NCI-H345 (cell line): ENCODE measurements around the gene NEU1.
"Not testable (repeated sequence)": the region's sequence is repeated elsewhere in the genome, so short reads cannot be mapped to it uniquely, and the experiment has no call there.

ENCODE experiments used
- DNase-seq: peaks from one replicate; lab custom pipeline; 2025; lab: John Stamatoyannopoulos, UW

Gene NEU1

GRCh38 chr6:31874084-31874670, 11.6 kb upstream of the NEU1 start:
- no peak for DNase-seq

- no peak for DNase-seq
Measured at GRCh38 chr6:31871046-31871659, 8.5 kb upstream of the NEU1 start.

DNA sequence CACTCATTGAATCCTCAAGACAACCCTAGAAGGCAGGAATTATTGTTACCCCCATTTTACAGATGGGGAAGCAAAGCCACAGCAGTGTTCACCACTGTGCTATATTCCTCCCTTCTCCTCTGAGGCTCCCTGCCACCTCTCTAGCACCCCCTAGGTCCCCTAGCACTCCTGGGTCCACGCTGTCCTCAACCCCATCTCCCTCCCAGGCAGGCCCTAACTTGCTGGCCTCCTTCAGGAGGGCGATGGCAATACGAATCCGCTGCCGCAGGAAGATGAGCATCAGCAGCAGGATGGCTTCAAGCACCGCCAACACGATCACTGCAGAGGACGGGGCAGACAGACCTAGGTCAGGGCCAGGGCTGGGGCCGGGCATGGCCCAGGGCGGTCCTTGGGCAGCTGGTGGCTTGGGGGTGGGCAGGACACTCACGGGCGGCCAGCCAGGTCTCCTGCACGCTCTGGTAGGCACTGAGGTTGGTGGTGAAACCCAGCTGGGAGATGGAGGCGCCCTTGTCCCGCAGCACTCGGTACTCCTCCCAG, 7.8 kb upstream of the NEU1 start:
- DNase-seq: no peak

DNA sequence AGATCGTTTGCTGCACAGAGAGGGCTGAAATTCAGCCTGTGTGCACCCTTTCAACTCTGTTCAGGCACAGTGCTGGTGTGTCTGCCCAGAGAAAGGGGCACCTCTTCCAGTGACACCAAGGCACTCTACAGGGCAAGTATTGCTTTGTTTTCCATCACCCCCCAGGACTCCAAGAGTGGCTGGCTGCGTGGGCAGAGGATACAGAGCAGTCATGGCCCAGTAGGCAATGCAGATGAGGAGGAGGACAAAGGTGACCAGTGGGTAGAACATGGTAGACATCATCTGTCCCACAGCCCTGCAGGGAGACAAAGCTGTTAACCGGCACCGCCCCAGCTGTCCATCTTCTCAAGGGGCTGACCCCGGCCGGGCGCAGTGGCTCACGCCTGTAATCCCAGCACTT, 6.7 kb upstream of the NEU1 start:
- DNase-seq: no peak

GRCh38 chr6:31868658-31868971, 6.0 kb upstream of the NEU1 start:
- DNase-seq: not testable (repeated sequence)

DNA sequence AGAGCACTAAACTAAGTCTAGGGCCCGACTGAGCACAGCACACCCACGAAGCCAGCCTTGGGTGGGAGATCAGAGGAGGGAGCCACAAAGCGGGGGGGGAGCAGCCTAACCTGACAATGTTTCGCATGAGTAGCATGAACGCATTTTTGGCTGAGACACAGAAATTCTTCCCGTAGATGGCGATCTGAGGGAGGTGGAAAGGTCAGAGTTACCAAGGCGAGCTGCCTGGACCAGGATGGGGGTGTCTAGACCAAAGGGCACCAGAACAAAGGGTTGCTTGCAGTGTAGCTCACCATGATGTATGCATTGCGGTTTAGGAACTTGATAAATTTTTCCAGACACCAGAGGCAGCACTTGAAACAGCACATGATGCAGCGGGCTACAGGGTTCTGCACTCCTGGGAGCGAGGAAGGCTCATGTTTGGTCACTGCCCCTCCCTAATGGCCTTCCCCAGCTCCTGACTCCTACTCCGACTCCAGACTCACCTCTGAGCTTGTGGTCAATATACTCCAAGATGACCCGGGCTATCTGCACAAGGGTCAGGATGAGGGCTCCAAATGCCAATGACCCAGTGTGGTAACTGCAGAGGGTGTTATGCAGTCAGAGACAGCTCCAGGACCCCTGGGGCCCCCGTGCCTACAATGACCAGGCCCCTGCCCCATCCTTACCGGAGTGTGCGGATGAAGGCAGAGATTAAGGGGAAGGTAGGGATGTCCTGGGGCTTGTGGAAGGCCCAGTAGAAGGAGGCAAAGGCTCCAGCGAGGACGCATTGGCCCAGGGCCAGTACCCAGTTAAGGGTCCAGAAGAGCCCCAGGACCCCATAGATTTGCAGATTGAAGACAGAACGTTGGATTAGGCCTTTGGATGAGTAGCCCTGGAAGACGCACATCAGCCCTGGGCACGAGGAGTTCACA, 2.8 kb upstream of the NEU1 start:
- DNase-seq: no peak

- no peak for DNase-seq
Measured at GRCh38 chr6:31864818-31865204, 2.2 kb upstream of the NEU1 start.

- DNase-seq: not testable (repeated sequence)
Measured at GRCh38 chr6:31864123-31864562, 1.5 kb upstream of the NEU1 start.

DNA sequence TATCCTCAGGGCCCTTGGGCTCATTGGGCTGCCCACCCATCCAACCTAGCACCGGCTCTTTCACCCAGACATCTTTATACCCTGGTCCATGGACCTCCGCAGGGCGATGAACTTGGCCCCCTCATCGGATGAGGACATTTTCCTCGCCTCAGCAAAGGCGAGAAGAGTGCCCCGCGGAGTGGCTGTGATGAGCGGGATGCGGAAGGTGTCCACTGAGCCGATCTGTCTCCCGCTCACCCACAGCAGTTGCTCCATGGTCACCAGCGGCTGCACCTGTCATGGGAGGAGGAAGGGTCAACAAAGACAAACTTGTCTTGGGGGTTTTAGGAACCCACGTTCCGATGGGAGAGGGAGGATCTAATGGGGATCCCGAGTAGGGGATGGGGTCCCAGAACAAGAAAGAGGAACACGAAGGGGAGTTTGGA, 690 bp downstream of the NEU1 start:
- no peak for DNase-seq

DNA sequence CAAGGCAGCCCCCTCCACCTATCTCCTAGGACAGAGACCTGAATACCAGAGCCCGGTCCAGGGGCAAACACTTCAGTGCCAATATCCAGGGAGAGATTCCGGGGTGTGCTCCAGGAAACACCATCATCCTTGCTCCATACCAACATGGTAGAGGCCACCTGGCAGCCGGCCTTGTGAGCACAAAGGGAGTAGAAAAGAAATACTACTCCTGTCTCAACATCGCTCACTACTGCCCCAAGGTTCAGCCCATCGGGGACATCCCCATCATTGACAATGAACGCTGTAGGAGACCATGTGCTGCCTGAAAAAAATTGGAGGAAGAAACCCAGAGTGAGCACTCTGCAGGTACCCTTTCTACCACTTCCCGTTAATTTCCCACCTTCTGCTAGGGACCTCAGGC, 1.5 kb downstream of the NEU1 start:
- DNase-seq: no peak

DNA sequence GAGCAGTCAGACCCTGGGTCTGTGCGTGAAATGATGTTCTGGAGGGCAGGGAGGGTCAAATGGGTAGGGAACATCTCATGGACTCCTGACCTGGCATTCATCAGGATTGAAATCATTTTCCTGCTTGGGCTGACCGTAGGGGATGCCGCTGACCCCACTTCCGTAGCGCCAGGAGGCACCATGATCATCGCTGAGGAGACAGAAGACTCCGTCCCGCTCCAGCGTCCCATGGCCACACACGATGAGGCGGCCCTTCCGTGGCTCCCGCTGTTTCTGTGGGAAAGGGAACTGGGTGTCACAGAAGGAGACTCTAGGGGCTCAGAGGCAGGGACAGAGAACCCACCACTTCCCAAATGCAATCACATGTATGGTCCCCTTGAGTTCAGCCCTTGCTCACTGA, 2.3 kb downstream of the NEU1 start:
- no peak for DNase-seq

DNA sequence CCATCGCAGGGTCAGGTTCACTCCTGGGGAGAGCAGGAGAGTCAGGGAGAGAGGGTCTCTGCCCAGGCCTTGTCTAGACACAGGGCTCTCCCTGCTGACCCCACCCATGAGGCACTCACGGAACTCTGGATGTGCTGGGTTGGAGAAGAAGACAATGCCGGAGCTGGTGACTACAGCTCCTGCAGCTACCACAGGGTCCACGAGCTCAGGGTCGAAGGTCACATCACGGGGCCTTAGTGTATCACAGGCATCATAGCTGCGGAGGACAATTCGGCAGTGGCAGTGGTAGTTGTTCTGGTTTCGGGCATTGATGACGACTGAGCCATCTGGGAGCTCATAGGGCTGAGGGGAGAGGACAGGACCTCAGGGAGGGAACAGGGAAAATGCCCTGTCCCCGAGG, 2.7 kb downstream of the NEU1 start:
- DNase-seq: no peak

GRCh38 chr6:31858707-31859106, 3.9 kb downstream of the NEU1 start:
- DNase-seq: no peak

DNA sequence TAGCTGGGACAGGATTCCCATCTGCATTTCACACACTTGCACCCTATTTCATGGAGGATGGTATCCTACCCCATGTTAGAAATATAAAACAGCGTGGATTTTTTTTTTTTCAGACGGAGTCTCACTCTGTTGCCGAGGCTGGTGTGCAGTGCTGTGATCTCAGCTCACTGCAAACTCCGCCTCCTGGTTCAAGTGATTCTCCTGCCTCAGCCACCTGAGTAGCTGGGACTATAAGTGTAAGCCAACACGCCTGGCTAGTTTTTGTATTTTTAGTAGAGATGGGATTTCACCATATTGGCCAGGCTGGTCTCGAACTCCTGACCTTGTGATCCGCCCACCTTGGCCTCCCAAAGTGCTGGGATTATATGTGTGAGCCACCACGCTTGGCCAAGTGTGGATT, 4.8 kb downstream of the NEU1 start:
- not testable (repeated sequence) for DNase-seq

DNA sequence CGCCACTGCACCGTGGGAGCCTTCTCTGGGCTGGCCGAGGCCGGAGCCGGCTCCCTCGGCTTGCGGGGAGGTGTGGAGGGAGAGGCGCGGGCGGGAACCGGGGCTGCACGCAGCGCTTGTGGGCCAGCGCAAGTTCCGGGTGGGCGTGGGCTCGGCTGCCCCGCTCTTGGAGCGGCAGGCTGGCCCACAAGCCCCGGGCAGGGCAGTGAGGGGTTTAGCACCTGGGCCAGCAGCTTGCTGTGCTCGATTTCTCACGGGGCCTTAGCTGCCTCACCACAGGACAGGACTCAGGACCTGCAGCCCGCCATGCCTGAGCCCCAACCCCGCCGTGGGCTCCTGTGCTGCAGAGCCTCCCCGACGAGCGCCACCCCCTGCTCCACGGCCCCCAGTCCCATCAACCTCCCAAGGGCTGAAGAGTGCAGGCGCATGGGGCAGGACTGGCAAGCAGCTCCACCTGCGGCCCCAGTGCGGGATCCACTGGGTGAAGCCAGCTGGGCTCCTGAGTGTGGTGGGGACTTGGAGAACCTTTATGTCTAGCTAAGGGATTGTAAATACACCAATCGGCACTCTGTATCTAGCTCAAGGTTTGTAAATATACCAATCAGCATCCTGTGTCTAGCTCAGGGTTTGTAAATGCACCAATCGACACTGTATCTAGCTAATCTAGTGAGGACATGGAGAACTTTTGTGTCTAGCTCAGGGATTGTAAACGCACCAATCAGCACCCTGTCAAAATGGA, 10.5 kb downstream of the NEU1 start:
- DNase-seq: not testable (repeated sequence)

GRCh38 chr6:31851485-31851832, 11.2 kb downstream of the NEU1 start:
- DNase-seq: no peak

GRCh38 chr6:31850765-31851484, 11.7 kb downstream of the NEU1 start:
- DNase-seq: no peak

- DNase-seq: no peak
Measured at GRCh38 chr6:31847276-31847978, 15.2 kb downstream of the NEU1 start.

- no peak for DNase-seq
Measured at GRCh38 chr6:31844507-31844906, 18.1 kb downstream of the NEU1 start.

DNA sequence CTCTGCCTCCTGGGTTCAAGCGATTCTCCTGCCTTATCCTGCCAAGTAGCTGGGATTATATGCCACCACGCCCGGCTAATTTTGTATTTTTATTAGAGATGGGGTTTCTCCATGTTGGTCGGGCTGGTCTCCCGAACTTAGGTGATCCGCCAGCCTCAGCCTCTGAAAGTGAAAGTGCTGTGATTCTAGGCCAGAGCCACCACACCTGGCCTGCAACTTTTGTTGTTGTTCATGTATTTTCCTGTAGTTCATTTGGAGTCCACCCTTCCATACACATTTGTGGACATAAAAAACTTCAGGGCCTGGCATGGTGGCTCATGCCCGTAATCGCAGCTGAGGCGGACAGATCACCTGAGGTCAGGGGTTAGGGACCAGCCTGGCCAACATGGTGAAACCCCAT, 20.6 kb downstream of the NEU1 start:
- no peak for DNase-seq

DNA sequence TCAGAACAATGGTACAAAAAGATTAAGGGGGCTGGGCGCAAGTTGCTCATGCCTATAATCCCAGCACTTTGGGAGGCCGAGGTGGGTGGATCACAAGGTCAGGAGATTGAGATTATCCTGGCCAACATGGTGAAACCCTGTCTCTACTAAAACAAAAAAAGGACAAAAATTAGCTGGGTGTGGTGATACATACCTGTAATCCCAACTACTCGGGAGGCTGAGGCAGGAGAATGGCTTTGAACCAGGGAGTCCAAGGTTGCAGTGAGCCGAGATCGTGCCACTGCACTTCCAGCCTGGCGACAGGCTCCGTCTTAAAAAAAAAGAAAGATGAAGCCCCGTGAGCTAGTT, 22.9 kb downstream of the NEU1 start:
- DNase-seq: not testable (repeated sequence)
